ENCODE measurements around the gene PRAMEF33.
"Not testable (repeated sequence)": the region's sequence is repeated elsewhere in the genome, so short reads cannot be mapped to it uniquely, and the experiment has no call there.

GRCh38 chr1:13356774-13357173 lies 53.4 kb downstream of the PRAMEF33 start:
- TF ChIP-seq EZH2 (IDR thresholded peaks at IDR 0.05; ENCODE audit: borderline replicate concordance, insufficient read depth, low read depth, low read length, poor library complexity, severe bottlenecking): not testable (repeated sequence)
- peak; percentile 74 for TF ChIP-seq CTCF (IDR thresholded peaks at IDR 0.05)
